ENCODE data around the gene ENAH.

The ENAH gene

GRCh38 chr1:225653463-225654276 is 747 bp upstream of the ENAH start:
- Histone ChIP-seq H3K9me3 (ENCODE audit: insufficient read depth, low read depth, low read length) (no peaks in the 10 kb centered on the region), H3F3A (ENCODE audit: low read depth) (peaks cover 6% of the 10 kb centered on the region; the same call in 1 of the 2 replicates), H3K4me3 (ENCODE audit: low read length, poor library complexity, severe bottlenecking) (peak overlapping the region; percentile 99), H3K27me3 (ENCODE audit: insufficient read depth, low read length, poor library complexity, severe bottlenecking) (no peaks in the 10 kb centered on the region), H3K4me1 (ENCODE audit: insufficient read depth, low read length, poor library complexity, severe bottlenecking) (peaks cover 36% of the 10 kb centered on the region), H4K20me1 (ENCODE audit: insufficient read depth, low read length, poor library complexity, severe bottlenecking) (peaks cover 10% of the 10 kb centered on the region), H3K4me2 (ENCODE audit: low read depth, low read length, poor library complexity, severe bottlenecking) (peak overlapping the region; percentile 91), H2AFZ (ENCODE audit: low read length) (peak overlapping the region; percentile 99), H3K36me3 (ENCODE audit: insufficient read depth, low read length) (no peaks in the 10 kb centered on the region), H3K9ac (ENCODE audit: low read depth, low read length, poor library complexity, severe bottlenecking) (peak overlapping the region; percentile 85), H3K9me2 (replicated peaks; ENCODE audit: low read depth, low read length) (no peaks in the 10 kb centered on the region), H3K79me2 (ENCODE audit: insufficient read depth, low read length) (peaks cover 39% of the 10 kb centered on the region)
- TF ChIP-seq, protein P1, sequence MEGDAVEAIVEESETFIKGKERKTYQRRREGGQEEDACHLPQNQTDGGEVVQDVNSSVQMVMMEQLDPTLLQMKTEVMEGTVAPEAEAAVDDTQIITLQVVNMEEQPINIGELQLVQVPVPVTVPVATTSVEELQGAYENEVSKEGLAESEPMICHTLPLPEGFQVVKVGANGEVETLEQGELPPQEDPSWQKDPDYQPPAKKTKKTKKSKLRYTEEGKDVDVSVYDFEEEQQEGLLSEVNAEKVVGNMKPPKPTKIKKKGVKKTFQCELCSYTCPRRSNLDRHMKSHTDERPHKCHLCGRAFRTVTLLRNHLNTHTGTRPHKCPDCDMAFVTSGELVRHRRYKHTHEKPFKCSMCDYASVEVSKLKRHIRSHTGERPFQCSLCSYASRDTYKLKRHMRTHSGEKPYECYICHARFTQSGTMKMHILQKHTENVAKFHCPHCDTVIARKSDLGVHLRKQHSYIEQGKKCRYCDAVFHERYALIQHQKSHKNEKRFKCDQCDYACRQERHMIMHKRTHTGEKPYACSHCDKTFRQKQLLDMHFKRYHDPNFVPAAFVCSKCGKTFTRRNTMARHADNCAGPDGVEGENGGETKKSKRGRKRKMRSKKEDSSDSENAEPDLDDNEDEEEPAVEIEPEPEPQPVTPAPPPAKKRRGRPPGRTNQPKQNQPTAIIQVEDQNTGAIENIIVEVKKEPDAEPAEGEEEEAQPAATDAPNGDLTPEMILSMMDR (conservative IDR thresholded peaks at IDR 0.05; ENCODE audit: low read length) = no peak
- no peak for TF ChIP-seq EZH2phosphoT487 (IDR thresholded peaks at IDR 0.05; ENCODE audit: borderline replicate concordance)

DNA sequence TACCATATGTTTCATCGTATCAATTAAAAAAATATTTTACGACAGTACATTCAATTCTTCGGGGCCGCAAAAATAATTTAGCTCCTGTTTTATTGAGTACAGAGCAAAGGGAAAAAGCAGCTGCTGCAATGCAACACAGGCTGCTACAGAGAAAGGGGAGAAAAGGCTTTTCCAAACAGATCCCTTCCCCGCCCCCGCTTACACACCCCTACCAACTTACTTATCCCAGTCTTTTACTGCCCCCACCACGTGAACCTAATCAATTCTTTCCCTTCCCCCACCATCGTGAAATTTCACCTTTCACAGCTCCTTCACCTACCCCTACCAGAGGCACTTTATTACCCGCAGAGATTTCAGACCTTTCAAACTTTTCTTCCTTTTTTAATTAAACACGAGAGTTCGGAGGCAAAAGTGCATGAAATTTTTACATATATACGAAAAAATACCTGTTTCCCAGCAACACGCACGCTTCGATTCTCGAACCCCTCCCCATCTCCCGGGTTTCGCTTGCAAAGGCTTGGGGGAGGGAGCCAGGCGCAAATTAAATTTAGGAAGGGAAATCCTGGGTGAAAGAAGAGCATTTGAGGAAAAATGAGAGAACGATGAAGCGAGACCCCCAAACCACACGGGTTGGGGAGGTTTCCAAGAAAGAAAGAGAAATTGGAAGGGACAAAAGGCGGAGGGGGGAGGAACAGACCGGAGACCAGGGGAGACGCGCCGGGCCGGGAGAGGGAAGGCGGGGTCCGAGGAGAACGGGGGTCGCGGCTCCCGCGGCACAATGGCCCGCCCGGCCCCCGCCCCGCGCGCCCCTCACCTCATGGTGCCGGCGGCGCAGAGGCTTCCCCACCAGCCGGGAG is 823 bp downstream of the ENAH start:
- Histone ChIP-seq H3K79me2 (ENCODE audit: insufficient read depth, low read length) (peaks cover 50% of the 10 kb centered on the region), H3K4me3 (ENCODE audit: low read length, poor library complexity, severe bottlenecking) (peak overlapping the region; percentile 99), H3K9ac (ENCODE audit: low read depth, low read length, poor library complexity, severe bottlenecking) (peak overlapping the region; percentile 82), H3F3A (ENCODE audit: low read depth) (peaks cover 10% of the 10 kb centered on the region; the same call in 1 of the 2 replicates), H4K20me1 (ENCODE audit: insufficient read depth, low read length, poor library complexity, severe bottlenecking) (peaks cover 19% of the 10 kb centered on the region), H3K27me3 (ENCODE audit: insufficient read depth, low read length, poor library complexity, severe bottlenecking) (no peaks in the 10 kb centered on the region), H3K9me2 (replicated peaks; ENCODE audit: low read depth, low read length) (no peaks in the 10 kb centered on the region), H3K4me2 (ENCODE audit: low read depth, low read length, poor library complexity, severe bottlenecking) (peak overlapping the region; percentile 88), H2AFZ (ENCODE audit: low read length) (peak overlapping the region; percentile 99), H3K36me3 (ENCODE audit: insufficient read depth, low read length) (no peaks in the 10 kb centered on the region), H3K4me1 (ENCODE audit: insufficient read depth, low read length, poor library complexity, severe bottlenecking) (peaks cover 45% of the 10 kb centered on the region), H3K9me3 (ENCODE audit: insufficient read depth, low read depth, low read length) (no peaks in the 10 kb centered on the region)
- TF ChIP-seq, protein P1 (conservative IDR thresholded peaks at IDR 0.05; ENCODE audit: low read length) = no peak
- TF ChIP-seq EZH2phosphoT487 (IDR thresholded peaks at IDR 0.05; ENCODE audit: borderline replicate concordance) = no peak

DNA sequence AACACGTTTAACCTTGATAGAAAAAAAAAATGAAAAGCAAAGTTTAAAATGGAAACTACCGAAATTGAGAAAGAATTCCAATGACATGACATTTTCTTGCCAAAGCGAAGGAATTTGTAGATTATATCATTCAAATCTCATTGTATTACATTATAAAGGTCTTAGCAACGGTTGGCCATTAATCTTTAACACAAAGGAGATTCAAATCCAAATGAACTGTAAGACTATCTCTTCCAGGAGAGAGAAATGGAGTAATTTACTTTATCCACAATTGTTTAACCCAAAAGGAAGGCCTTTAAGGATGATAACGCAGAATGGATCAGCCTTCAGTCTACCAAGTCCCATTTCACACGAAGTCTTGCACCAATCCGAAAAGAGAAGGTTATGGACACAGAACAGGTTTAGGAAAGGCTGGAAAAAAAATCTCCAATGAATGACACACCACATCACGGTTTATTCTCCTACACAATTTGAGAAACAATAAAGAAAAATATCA is 1.5 kb downstream of the ENAH start:
- H3K4me2 ChIP-seq (ENCODE audit: low read depth, low read length, poor library complexity, severe bottlenecking) = peak overlapping the region; percentile 88
- no peak overlapping the region for H2AFZ ChIP-seq (ENCODE audit: low read length)
- TF ChIP-seq, protein P1 (conservative IDR thresholded peaks at IDR 0.05; ENCODE audit: low read length) = no peak
- no peak for TF ChIP-seq EZH2phosphoT487 (IDR thresholded peaks at IDR 0.05; ENCODE audit: borderline replicate concordance)
- peak overlapping the region; percentile 82 for H3K9ac ChIP-seq (ENCODE audit: low read depth, low read length, poor library complexity, severe bottlenecking)
- peaks cover 50% of the 10 kb centered on the region for H3K79me2 ChIP-seq (ENCODE audit: insufficient read depth, low read length)
- no peaks in the 10 kb centered on the region for H3K9me2 ChIP-seq (replicated peaks; ENCODE audit: low read depth, low read length)
- peak overlapping the region; percentile 99 for H3K4me3 ChIP-seq (ENCODE audit: low read length, poor library complexity, severe bottlenecking)
- H4K20me1 ChIP-seq (ENCODE audit: insufficient read depth, low read length, poor library complexity, severe bottlenecking) = peaks cover 19% of the 10 kb centered on the region
- peaks cover 45% of the 10 kb centered on the region for H3K4me1 ChIP-seq (ENCODE audit: insufficient read depth, low read length, poor library complexity, severe bottlenecking)
- H3F3A ChIP-seq (ENCODE audit: low read depth) = peaks cover 10% of the 10 kb centered on the region; the same call in 1 of the 2 replicates
- no peaks in the 10 kb centered on the region for H3K9me3 ChIP-seq (ENCODE audit: insufficient read depth, low read depth, low read length)
- H3K27me3 ChIP-seq (ENCODE audit: insufficient read depth, low read length, poor library complexity, severe bottlenecking) = no peaks in the 10 kb centered on the region
- no peaks in the 10 kb centered on the region for H3K36me3 ChIP-seq (ENCODE audit: insufficient read depth, low read length)
